HG03108 (cell line): Measurements from ENCODE around the gene RAB28.
"Not testable (repeated sequence)": the region's sequence is repeated elsewhere in the genome, so short reads cannot be mapped to it uniquely, and the experiment has no call there.

Source experiments
- ATAC-seq: cut with Tn5 transposase; IDR thresholded peaks from one replicate; pipeline ENCODE4 v1.9.1; 2021; ENCODE audit warnings: moderate library complexity; ENCODE audit not compliant: unreplicated experiment

RAB28 gene

GRCh38 chr4:13452927-13453579 is 31.1 kb downstream of the RAB28 start:
- ATAC-seq, result no peak

GRCh38 chr4:13449590-13449989 is 34.5 kb downstream of the RAB28 start:
- no peak for ATAC-seq

GRCh38 chr4:13445841-13446790 is 38.0 kb downstream of the RAB28 start:
- no peak for ATAC-seq

- ATAC-seq, result no peak
Measured at GRCh38 chr4:13441506-13441905, 42.6 kb downstream of the RAB28 start.

GRCh38 chr4:13436962-13437361 is 47.2 kb downstream of the RAB28 start:
- ATAC-seq, result no peak

- no peak for ATAC-seq
Measured at GRCh38 chr4:13432453-13432852, 51.7 kb downstream of the RAB28 start.

GRCh38 chr4:13430834-13431568 is 53.1 kb downstream of the RAB28 start:
- no peak for ATAC-seq

GRCh38 chr4:13427599-13428325 is 56.4 kb downstream of the RAB28 start:
- no peak for ATAC-seq

- no peak for ATAC-seq
Measured at GRCh38 chr4:13415068-13415785, 68.9 kb downstream of the RAB28 start.

GRCh38 chr4:13413729-13414437 is 70.3 kb downstream of the RAB28 start:
- no peak for ATAC-seq

- no peak for ATAC-seq
Measured at GRCh38 chr4:13411942-13412341, 72.2 kb downstream of the RAB28 start.

GRCh38 chr4:13409324-13409723 is 74.8 kb downstream of the RAB28 start:
- ATAC-seq, result no peak

GRCh38 chr4:13406156-13406555 is 78.0 kb downstream of the RAB28 start:
- not testable (repeated sequence) for ATAC-seq

GRCh38 chr4:13403833-13404232 is 80.3 kb downstream of the RAB28 start:
- ATAC-seq, result no peak

GRCh38 chr4:13403326-13403725 is 80.8 kb downstream of the RAB28 start:
- no peak for ATAC-seq

GRCh38 chr4:13399257-13399656 is 84.9 kb downstream of the RAB28 start:
- no peak for ATAC-seq

GRCh38 chr4:13396161-13396560 is 88.0 kb downstream of the RAB28 start:
- no peak for ATAC-seq

GRCh38 chr4:13389901-13390300 is 94.2 kb downstream of the RAB28 start:
- not testable (repeated sequence) for ATAC-seq

GRCh38 chr4:13386405-13387107 is 97.6 kb downstream of the RAB28 start:
- no peak for ATAC-seq
